GM10266 (cell line): ENCODE measurements around the gene CDH20.
"Not testable (repeated sequence)": the region's sequence is repeated elsewhere in the genome, so short reads cannot be mapped to it uniquely, and the experiment has no call there.

Experiments used
- DNase-seq: peaks from one replicate; pipeline ENCODE4 v3.0.0; 2012; ENCODE audit errors: extremely low spot score
- TF ChIP-seq, protein P1 (sequence below): IDR thresholded peaks from 2 replicates; pipeline ENCODE4 v1.5.1; 2012; ENCODE audit warnings: mild to moderate bottlenecking, low read depth; ENCODE audit not compliant: control insufficient read depth, insufficient read depth; ENCODE audit errors: missing control alignments

Gene CDH20

DNA sequence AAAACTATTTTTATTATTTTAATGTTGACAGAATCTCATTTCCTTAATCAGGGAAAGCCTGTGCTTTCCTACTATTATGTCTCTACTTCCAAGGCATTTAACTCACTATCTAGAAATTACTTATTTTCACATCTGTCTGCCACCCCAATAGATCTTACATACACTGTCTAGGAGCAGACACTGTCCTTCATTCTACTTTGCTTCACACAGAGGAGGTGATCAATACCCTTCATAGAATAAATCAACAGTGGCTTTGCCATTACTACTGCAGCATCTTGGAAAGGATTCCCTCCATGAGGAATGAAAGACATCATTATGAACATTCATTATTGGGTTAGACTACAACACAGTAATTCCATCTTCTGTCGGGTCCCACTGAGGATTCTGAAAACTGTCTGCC lies 31.7 kb downstream of the CDH20 start:
- no peak for DNase-seq
- TF ChIP-seq, protein P1, sequence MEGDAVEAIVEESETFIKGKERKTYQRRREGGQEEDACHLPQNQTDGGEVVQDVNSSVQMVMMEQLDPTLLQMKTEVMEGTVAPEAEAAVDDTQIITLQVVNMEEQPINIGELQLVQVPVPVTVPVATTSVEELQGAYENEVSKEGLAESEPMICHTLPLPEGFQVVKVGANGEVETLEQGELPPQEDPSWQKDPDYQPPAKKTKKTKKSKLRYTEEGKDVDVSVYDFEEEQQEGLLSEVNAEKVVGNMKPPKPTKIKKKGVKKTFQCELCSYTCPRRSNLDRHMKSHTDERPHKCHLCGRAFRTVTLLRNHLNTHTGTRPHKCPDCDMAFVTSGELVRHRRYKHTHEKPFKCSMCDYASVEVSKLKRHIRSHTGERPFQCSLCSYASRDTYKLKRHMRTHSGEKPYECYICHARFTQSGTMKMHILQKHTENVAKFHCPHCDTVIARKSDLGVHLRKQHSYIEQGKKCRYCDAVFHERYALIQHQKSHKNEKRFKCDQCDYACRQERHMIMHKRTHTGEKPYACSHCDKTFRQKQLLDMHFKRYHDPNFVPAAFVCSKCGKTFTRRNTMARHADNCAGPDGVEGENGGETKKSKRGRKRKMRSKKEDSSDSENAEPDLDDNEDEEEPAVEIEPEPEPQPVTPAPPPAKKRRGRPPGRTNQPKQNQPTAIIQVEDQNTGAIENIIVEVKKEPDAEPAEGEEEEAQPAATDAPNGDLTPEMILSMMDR: no peak

GRCh38 chr18:61368001-61368400 lies 34.8 kb downstream of the CDH20 start:
- no peak for DNase-seq
- TF ChIP-seq, protein P1: no peak

DNA sequence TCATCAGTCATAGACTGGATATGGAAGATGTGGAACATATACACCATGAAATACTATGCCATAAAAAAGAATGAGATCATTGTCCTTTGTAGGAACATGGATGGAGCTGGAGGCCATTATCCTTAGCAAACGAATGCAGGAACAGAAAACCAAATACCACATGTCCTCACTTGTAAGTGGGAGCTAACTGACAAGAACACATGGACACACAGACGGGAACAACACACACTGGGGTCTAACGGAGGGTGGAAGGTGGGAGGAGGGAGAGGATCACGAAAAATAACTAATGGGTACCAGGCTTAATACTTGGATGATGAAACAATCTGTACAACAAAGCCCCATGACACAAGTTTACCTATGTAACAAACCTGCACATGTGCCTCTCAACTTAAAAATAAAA lies 36.4 kb downstream of the CDH20 start:
- DNase-seq: not testable (repeated sequence)

- DNase-seq: no peak
- TF ChIP-seq, protein P1: no peak
Measured at GRCh38 chr18:61371111-61371510, 37.9 kb downstream of the CDH20 start.

DNA sequence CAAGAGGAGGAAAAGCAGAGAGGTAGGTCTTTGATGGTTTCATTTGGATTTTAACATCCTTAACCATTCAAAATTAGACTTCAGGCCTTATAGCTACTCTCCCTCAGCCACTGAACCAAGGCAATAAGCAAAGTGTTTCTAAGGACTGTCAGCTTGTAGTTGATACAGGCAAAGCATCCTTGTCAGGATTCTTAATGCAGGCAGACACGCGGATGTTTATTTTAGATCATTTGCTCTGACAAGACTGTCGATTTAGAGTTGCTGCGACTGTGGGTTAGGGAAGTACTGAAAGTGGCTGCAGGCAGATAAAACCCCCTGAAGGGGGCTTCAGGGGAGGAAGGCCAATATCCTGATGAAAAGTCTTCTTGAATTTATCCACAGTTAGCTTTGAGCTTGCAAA lies 46.6 kb downstream of the CDH20 start:
- TF ChIP-seq, protein P1: no peak
- no peak for DNase-seq

GRCh38 chr18:61388010-61388409 lies 54.8 kb downstream of the CDH20 start:
- TF ChIP-seq, protein P1: no peak
- DNase-seq: no peak

DNA sequence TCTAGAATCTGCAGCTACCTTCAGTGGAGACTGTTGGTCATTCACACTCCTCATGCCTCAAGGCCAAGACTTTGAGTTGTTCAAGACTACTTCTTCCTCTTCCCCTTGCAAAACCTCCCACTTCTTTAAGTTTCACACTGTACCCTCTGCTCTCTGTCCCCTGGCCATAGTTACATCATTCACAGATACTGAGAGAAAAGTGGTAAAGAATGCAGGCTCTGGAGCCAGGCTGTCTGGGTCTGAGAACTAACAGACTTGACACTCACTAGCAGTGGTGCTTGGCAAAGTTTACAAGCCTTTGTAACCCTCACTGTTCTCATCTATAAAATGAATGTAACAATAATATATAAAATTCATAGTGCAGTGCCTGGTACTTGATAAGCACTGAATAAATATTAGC lies 61.8 kb downstream of the CDH20 start:
- no peak for DNase-seq
- TF ChIP-seq, protein P1: no peak

GRCh38 chr18:61397222-61397621 lies 64.0 kb downstream of the CDH20 start:
- TF ChIP-seq, protein P1: no peak
- no peak for DNase-seq
